Measurements from ENCODE around the gene LITAFD.

- no peak for TF ChIP-seq CTCF (conservative IDR thresholded peaks at IDR 0.05; ENCODE audit: low read depth, low read length)
- TF ChIP-seq CEBPB (IDR thresholded peaks at IDR 0.05; ENCODE audit: low read depth, low read length): no peak
- TF ChIP-seq SMC3 (IDR thresholded peaks at IDR 0.05; ENCODE audit: low read depth, low read length): no peak
- TF ChIP-seq BHLHE40 (IDR thresholded peaks at IDR 0.05; ENCODE audit: low read depth, low read length): no peak
Measured at GRCh38 chr16:8887431-8887765, 5.2 kb downstream of the LITAFD start.
